Ishikawa (cell line): ENCODE data around the gene HS6ST1.

Source experiments
- CEBPB ChIP-seq: IDR thresholded peaks from 2 replicates; pipeline ENCODE4 v1.6.1; 2012
- CREB1 ChIP-seq: IDR thresholded peaks from 2 replicates; pipeline ENCODE4 v1.6.1; 2012; ENCODE audit warnings: low read depth
- EGR1 ChIP-seq: IDR thresholded peaks from 2 replicates; pipeline ENCODE4 v1.6.1; 2012
- EP300 ChIP-seq: IDR thresholded peaks from 2 replicates; pipeline ENCODE4 v1.6.1; 2012; ENCODE audit warnings: borderline replicate concordance
- FOXM1 ChIP-seq: IDR thresholded peaks from 2 replicates; pipeline ENCODE4 v1.6.1; 2012; ENCODE audit warnings: low read depth, borderline replicate concordance
- MAX ChIP-seq: IDR thresholded peaks from 2 replicates; pipeline ENCODE4 v1.6.1; 2012
- NFIC ChIP-seq: IDR thresholded peaks from 2 replicates; pipeline ENCODE4 v1.6.1; 2012
- RAD21 ChIP-seq: IDR thresholded peaks from 2 replicates; pipeline ENCODE4 v1.6.1; 2012; ENCODE audit warnings: low read depth
- TAF1 ChIP-seq: IDR thresholded peaks from 2 replicates; pipeline ENCODE4 v1.6.1; 2012; ENCODE audit warnings: low read depth, mild to moderate bottlenecking
- TCF12 ChIP-seq: IDR thresholded peaks from 2 replicates; pipeline ENCODE4 v1.6.1; 2012; ENCODE audit warnings: low read depth
- TEAD4 ChIP-seq: IDR thresholded peaks from 2 replicates; pipeline ENCODE4 v1.6.1; 2012
- YY1 ChIP-seq: IDR thresholded peaks from 2 replicates; pipeline ENCODE4 v1.6.1; 2012; ENCODE audit warnings: low read depth
- ZBTB7A ChIP-seq: IDR thresholded peaks from 2 replicates; pipeline ENCODE4 v1.6.1; 2012; ENCODE audit warnings: low read depth
- TF ChIP-seq, protein P1 (sequence below): IDR thresholded peaks from 2 replicates; pipeline ENCODE4 v1.6.1; 2012; ENCODE audit warnings: low read depth, mild to moderate bottlenecking
- TF ChIP-seq, protein P2 (sequence below): IDR thresholded peaks from 2 replicates; pipeline ENCODE4 v1.6.1; 2012

Gene HS6ST1

DNA sequence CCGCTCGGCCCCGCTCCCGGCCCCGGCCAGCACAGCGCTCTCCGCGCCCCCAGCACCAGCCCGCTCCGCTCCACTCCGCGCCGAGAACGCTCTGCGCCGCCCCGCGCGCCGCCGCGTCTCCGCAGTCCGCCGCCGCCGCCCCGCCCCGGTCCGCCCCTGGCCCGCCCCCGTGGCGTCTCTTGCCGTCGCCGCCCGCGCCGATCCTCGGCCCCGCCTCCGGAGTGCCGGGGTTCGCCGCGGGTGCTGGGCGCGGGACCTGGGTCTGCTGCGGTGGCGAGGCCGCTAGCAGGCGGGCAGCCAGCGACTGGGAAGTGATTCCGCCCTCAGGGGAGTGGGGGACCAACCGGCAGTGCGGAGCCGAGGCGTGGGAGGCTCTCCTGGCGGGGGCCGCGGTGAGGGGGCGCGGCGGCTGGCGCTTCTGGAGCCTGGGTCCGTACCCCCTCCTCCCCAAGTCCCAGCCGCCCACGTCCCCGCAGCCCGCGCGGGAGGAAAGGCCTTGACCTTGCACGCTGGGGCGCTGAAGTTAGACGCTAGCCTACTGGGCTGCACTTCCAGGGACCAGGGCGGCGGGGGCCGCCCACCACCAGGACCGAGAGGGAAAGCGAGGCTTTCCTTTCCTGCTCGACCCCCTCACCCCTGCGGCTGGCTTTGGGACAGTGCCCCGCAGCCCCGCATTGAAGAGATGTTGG lies at the start of gene HS6ST1:
Gene HS6ST1, minus strand, starts transcription at position 93 of the 689 bp plus-strand sequence. CDS start 305 bp downstream, outside the sequence.
- TF ChIP-seq TEAD4 = no peak
- TF ChIP-seq EGR1 = peak; percentile 87
- TF ChIP-seq CEBPB = no peak
- TF ChIP-seq, protein P1, sequence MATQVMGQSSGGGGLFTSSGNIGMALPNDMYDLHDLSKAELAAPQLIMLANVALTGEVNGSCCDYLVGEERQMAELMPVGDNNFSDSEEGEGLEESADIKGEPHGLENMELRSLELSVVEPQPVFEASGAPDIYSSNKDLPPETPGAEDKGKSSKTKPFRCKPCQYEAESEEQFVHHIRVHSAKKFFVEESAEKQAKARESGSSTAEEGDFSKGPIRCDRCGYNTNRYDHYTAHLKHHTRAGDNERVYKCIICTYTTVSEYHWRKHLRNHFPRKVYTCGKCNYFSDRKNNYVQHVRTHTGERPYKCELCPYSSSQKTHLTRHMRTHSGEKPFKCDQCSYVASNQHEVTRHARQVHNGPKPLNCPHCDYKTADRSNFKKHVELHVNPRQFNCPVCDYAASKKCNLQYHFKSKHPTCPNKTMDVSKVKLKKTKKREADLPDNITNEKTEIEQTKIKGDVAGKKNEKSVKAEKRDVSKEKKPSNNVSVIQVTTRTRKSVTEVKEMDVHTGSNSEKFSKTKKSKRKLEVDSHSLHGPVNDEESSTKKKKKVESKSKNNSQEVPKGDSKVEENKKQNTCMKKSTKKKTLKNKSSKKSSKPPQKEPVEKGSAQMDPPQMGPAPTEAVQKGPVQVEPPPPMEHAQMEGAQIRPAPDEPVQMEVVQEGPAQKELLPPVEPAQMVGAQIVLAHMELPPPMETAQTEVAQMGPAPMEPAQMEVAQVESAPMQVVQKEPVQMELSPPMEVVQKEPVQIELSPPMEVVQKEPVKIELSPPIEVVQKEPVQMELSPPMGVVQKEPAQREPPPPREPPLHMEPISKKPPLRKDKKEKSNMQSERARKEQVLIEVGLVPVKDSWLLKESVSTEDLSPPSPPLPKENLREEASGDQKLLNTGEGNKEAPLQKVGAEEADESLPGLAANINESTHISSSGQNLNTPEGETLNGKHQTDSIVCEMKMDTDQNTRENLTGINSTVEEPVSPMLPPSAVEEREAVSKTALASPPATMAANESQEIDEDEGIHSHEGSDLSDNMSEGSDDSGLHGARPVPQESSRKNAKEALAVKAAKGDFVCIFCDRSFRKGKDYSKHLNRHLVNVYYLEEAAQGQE = no peak
- TF ChIP-seq CREB1 = no peak
- TF ChIP-seq TCF12 = no peak
- TF ChIP-seq MAX = peak; percentile 11; the same call in 1 of the 2 replicates
- TF ChIP-seq TAF1 = peak; percentile 67
- no peak; the same call in 1 of the 2 replicates for TF ChIP-seq RAD21
- peak; percentile 88 for TF ChIP-seq ZBTB7A
- TF ChIP-seq, protein P2, sequence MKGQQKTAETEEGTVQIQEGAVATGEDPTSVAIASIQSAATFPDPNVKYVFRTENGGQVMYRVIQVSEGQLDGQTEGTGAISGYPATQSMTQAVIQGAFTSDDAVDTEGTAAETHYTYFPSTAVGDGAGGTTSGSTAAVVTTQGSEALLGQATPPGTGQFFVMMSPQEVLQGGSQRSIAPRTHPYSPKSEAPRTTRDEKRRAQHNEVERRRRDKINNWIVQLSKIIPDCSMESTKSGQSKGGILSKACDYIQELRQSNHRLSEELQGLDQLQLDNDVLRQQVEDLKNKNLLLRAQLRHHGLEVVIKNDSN = no peak
- TF ChIP-seq YY1 = no peak

DNA sequence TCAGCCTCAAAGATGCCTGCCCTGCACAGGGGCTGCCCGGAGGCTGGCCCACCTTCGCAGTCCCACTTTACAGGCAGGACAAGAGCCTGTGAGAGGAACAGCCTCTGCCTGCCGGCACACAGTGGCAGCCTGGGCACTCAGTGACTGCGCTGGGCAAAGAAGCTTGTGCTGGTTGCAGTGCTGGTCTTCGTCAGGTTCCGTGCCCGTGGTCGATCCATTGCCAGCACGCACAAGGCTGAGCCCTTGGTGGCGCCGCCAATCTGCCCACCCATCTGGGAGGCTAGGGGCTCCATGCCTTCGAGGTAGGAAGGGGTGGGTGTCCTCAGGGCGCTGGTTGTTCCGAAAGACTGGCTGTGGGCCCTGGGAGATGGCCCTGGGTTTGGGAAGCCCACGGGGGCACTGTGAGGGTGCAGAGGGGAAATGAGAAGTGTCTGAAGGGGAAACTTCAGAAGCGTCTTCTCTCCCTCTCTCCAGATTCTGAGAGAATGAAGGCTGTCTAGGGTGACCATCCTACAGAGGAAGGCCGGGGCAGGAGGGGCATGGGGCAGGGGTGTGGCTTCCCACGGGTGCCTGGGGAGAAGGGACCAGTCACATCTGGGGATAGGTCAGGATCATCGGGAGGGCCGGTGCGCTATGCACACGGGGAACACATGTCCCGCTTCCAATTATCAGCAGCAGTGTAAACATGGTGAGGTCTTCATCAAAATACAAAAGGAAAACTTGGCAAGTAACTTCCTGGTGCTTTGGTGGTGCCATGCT lies 49.1 kb upstream of the HS6ST1 start:
- no peak for TF ChIP-seq RAD21

- TF ChIP-seq YY1 = peak; percentile 9; the same call in 1 of the 2 replicates
- TF ChIP-seq TEAD4 = peak; percentile 81
- TF ChIP-seq, protein P2 = no peak
- TF ChIP-seq RAD21 = no peak
- TF ChIP-seq ZBTB7A = no peak
- no peak for TF ChIP-seq EGR1
- peak; percentile 89 for TF ChIP-seq TCF12
- TF ChIP-seq MAX = peak; percentile 81
- TF ChIP-seq NFIC = peak; percentile 74
- peak; percentile 79 for TF ChIP-seq FOXM1
- peak; percentile 91 for TF ChIP-seq EP300
- TF ChIP-seq, protein P1 = no peak
- TF ChIP-seq TAF1 = 0 out of 2 replicates have a peak, but pooled peaks have one; percentile 24
- no peak for TF ChIP-seq CREB1
- TF ChIP-seq CEBPB = no peak
Measured at GRCh38 chr2:128366713-128367511, 48.2 kb upstream of the HS6ST1 start.

GRCh38 chr2:128365217-128365905 lies 46.7 kb upstream of the HS6ST1 start:
- TF ChIP-seq TEAD4 = no peak
- TF ChIP-seq FOXM1 = no peak
- no peak for TF ChIP-seq TCF12

DNA sequence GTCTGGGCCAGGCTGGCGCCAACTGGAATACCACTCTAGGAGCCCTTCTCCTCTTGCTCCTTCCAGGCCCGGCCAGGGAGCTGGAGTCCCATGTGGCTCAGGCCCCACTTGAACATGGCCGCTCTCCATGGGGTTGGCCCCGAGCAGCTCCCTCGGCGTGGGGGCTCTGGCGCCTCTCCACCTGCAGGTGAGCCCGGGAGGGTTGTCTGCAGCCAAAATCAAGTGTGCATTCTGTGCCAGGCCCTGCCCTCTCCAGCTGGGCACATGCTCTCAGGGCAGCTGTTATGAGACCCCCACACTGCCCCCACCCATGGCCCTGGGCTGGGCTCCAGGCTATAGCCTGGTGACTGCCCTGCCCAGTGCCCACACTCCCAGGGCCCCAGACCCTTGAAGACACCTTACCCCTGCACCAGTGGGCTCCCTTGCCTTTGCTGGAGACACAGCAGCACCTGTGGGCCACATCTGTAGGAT lies 45.8 kb upstream of the HS6ST1 start:
- no peak for TF ChIP-seq EP300
- no peak for TF ChIP-seq ZBTB7A
- TF ChIP-seq NFIC = no peak
- TF ChIP-seq RAD21 = no peak
- TF ChIP-seq, protein P1 = no peak
- TF ChIP-seq TCF12 = no peak
- TF ChIP-seq TEAD4 = no peak
- no peak for TF ChIP-seq FOXM1
- TF ChIP-seq CREB1 = no peak
